ENCODE measurements around the gene MAPK4. TPM values are rescaled to one million over a fixed set of nuclear protein-coding genes. Genes with fewer than 3 reads are reported as not detected.

Gene MAPK4
- polyA plus RNA-seq, 4 donors = 8.2 to 10.2 (median 8.4) TPM

- DNase-seq (ENCODE audit: low read depth in 4 of 4, low spot score in 2 of 4) = no peak
Measured at GRCh38 chr18:50622320-50622719, 62.4 kb downstream of the MAPK4 start.

GRCh38 chr18:50622865-50623393 lies 63.0 kb downstream of the MAPK4 start:
- DNase-seq (ENCODE audit: low read depth in 4 of 4, low spot score in 2 of 4) = no peak

GRCh38 chr18:50623694-50624352 lies 63.9 kb downstream of the MAPK4 start:
- DNase-seq (ENCODE audit: low read depth in 4 of 4, low spot score in 2 of 4) = no peak

GRCh38 chr18:50624981-50625380 lies 65.1 kb downstream of the MAPK4 start:
- DNase-seq (ENCODE audit: low read depth in 4 of 4, low spot score in 2 of 4) = no peak

- DNase-seq (ENCODE audit: low read depth in 4 of 4, low spot score in 2 of 4) = no peak
Measured at GRCh38 chr18:50626317-50626716, 66.4 kb downstream of the MAPK4 start.

- no peak for DNase-seq (ENCODE audit: low read depth in 4 of 4, low spot score in 2 of 4)
Measured at GRCh38 chr18:50627594-50628532, 68.0 kb downstream of the MAPK4 start.

- no peak for DNase-seq (ENCODE audit: low read depth in 4 of 4, low spot score in 2 of 4)
Measured at GRCh38 chr18:50628533-50628905, 68.6 kb downstream of the MAPK4 start.

GRCh38 chr18:50629148-50629631 lies 69.3 kb downstream of the MAPK4 start:
- peak in 1 of 4 donors; percentile 25 for DNase-seq (ENCODE audit: low read depth in 4 of 4, low spot score in 2 of 4)

GRCh38 chr18:50630895-50631294 lies 71.0 kb downstream of the MAPK4 start:
- no peak for DNase-seq (ENCODE audit: low read depth in 4 of 4, low spot score in 2 of 4)

GRCh38 chr18:50632895-50633515 lies 73.1 kb downstream of the MAPK4 start:
- no peak for DNase-seq (ENCODE audit: low read depth in 4 of 4, low spot score in 2 of 4)

- DNase-seq (ENCODE audit: low read depth in 4 of 4, low spot score in 2 of 4) = no peak
Measured at GRCh38 chr18:50633992-50634391, 74.1 kb downstream of the MAPK4 start.

GRCh38 chr18:50636366-50637057 lies 76.6 kb downstream of the MAPK4 start:
- DNase-seq (ENCODE audit: low read depth in 4 of 4, low spot score in 2 of 4) = no peak

- no peak for DNase-seq (ENCODE audit: low read depth in 4 of 4, low spot score in 2 of 4)
Measured at GRCh38 chr18:50638016-50638883, 78.4 kb downstream of the MAPK4 start.

- DNase-seq (ENCODE audit: low read depth in 4 of 4, low spot score in 2 of 4) = no peak
Measured at GRCh38 chr18:50638884-50639420, 79.1 kb downstream of the MAPK4 start.

GRCh38 chr18:50639711-50640110 lies 79.8 kb downstream of the MAPK4 start:
- no peak for DNase-seq (ENCODE audit: low read depth in 4 of 4, low spot score in 2 of 4)

- DNase-seq (ENCODE audit: low read depth in 4 of 4, low spot score in 2 of 4) = no peak
Measured at GRCh38 chr18:50642439-50642838, 82.6 kb downstream of the MAPK4 start.

- DNase-seq (ENCODE audit: low read depth in 4 of 4, low spot score in 2 of 4) = no peak
Measured at GRCh38 chr18:50644146-50644545, 84.3 kb downstream of the MAPK4 start.

GRCh38 chr18:50644807-50645206 lies 84.9 kb downstream of the MAPK4 start:
- DNase-seq (ENCODE audit: low read depth in 4 of 4, low spot score in 2 of 4) = no peak

GRCh38 chr18:50647237-50647636 lies 87.3 kb downstream of the MAPK4 start:
- DNase-seq (ENCODE audit: low read depth in 4 of 4, low spot score in 2 of 4) = no peak

Data from left renal cortex interstitium (tissue), 4 donors.